ENCODE measurements around the gene TAX1BP3. TPM values are rescaled to one million over a fixed set of nuclear protein-coding genes. Genes with fewer than 3 reads are reported as not detected.

TAX1BP3 gene
- polyA plus RNA-seq, 1 experiment = 207 TPM

GRCh38 chr17:3695723-3696411, 27.5 kb upstream of the TAX1BP3 start, which contains the start of gene P2RX5:
Gene P2RX5, minus strand, starts transcription at chr17:3696155. Its CDS starts 150 bp downstream, at chr17:3696005.
- Histone ChIP-seq H3K36me3 (ENCODE audit: control insufficient read depth, insufficient read depth, low read length) (no peaks in the 10 kb centered on the region), H3K4me3 (ENCODE audit: low read depth, low read length) (peak within 1 kb of the TSS; percentile 58), H3K27me3 (ENCODE audit: control insufficient read depth, insufficient read depth, low read length) (peaks cover 2% of the 10 kb centered on the region; the same call in 1 of the 2 replicates)
- ChIA-PET CTCF (interaction anchor here (0.7 to 4.2 kb wide), 6 partner anchors 11 to 201 kb away, joined by 3 to 26 read pairs (median 3); no protein-coding TSS in a partner anchor), POLR2A (no interaction called here)
- TF ChIP-seq CTCF (IDR thresholded peaks at IDR 0.05; ENCODE audit: insufficient read depth, low read depth, low read length) = no peak
- DNase-seq (ENCODE audit: low read depth) = no peak

GRCh38 chr17:3695129-3695722, 26.8 kb upstream of the TAX1BP3 start:
- ChIA-PET CTCF (interaction anchor here (1.1 to 4.2 kb wide), 2 partner anchors 12 to 159 kb away, joined by 3 to 26 read pairs; no protein-coding TSS in a partner anchor), POLR2A (no interaction called here)
- no peak for DNase-seq (ENCODE audit: low read depth)
- no peak for TF ChIP-seq CTCF (IDR thresholded peaks at IDR 0.05; ENCODE audit: insufficient read depth, low read depth, low read length)
- peak overlapping the region; percentile 58 for H3K4me3 ChIP-seq (ENCODE audit: low read depth, low read length)
- H3K27me3 ChIP-seq (ENCODE audit: control insufficient read depth, insufficient read depth, low read length) = peaks cover 2% of the 10 kb centered on the region; the same call in 1 of the 2 replicates
- H3K36me3 ChIP-seq (ENCODE audit: control insufficient read depth, insufficient read depth, low read length) = no peaks in the 10 kb centered on the region

GRCh38 chr17:3693829-3694231, 25.5 kb upstream of the TAX1BP3 start:
- Histone ChIP-seq H3K27me3 (ENCODE audit: control insufficient read depth, insufficient read depth, low read length) (peaks cover 2% of the 10 kb centered on the region; the same call in 1 of the 2 replicates), H3K4me3 (ENCODE audit: low read depth, low read length) (no peak overlapping the region), H3K36me3 (ENCODE audit: control insufficient read depth, insufficient read depth, low read length) (no peaks in the 10 kb centered on the region)
- POLR2A ChIA-PET = no interaction called here
- DNase-seq (ENCODE audit: low read depth) = no peak
- CTCF ChIA-PET = interaction anchor here (4.2 kb wide), 1 partner anchor 10 kb away, joined by 26 read pairs; no protein-coding TSS in a partner anchor
- no peak for TF ChIP-seq CTCF (IDR thresholded peaks at IDR 0.05; ENCODE audit: insufficient read depth, low read depth, low read length)

GRCh38 chr17:3693141-3693540, 24.8 kb upstream of the TAX1BP3 start:
- ChIA-PET CTCF (no interaction called here), POLR2A (no interaction called here)
- no peaks in the 10 kb centered on the region for H3K36me3 ChIP-seq (ENCODE audit: control insufficient read depth, insufficient read depth, low read length)
- TF ChIP-seq CTCF (IDR thresholded peaks at IDR 0.05; ENCODE audit: insufficient read depth, low read depth, low read length) = no peak
- no peak overlapping the region for H3K4me3 ChIP-seq (ENCODE audit: low read depth, low read length)
- no peak for DNase-seq (ENCODE audit: low read depth)
- peaks cover 2% of the 10 kb centered on the region; the same call in 1 of the 2 replicates for H3K27me3 ChIP-seq (ENCODE audit: control insufficient read depth, insufficient read depth, low read length)

GRCh38 chr17:3692346-3692745, 24.0 kb upstream of the TAX1BP3 start:
- Histone ChIP-seq H3K4me3 (ENCODE audit: low read depth, low read length) (no peak overlapping the region), H3K36me3 (ENCODE audit: control insufficient read depth, insufficient read depth, low read length) (no peaks in the 10 kb centered on the region), H3K27me3 (ENCODE audit: control insufficient read depth, insufficient read depth, low read length) (peaks cover 2% of the 10 kb centered on the region; the same call in 1 of the 2 replicates)
- no peak for TF ChIP-seq CTCF (IDR thresholded peaks at IDR 0.05; ENCODE audit: insufficient read depth, low read depth, low read length)
- no peak for DNase-seq (ENCODE audit: low read depth)
- ChIA-PET POLR2A (no interaction called here), CTCF (interaction anchor here (1.0 kb wide), 1 partner anchor 10 kb away, joined by 4 read pairs; no protein-coding TSS in a partner anchor)

Measured in BJ (cell line).